HG03135 (cell line): ENCODE data around the gene PRR35.

ENCODE experiments used
- ATAC-seq: cut with Tn5 transposase; IDR thresholded peaks from one replicate; pipeline ENCODE4 v1.9.1; 2021; ENCODE audit warnings: mild to moderate bottlenecking, moderate library complexity; ENCODE audit not compliant: unreplicated experiment

PRR35 gene

DNA sequence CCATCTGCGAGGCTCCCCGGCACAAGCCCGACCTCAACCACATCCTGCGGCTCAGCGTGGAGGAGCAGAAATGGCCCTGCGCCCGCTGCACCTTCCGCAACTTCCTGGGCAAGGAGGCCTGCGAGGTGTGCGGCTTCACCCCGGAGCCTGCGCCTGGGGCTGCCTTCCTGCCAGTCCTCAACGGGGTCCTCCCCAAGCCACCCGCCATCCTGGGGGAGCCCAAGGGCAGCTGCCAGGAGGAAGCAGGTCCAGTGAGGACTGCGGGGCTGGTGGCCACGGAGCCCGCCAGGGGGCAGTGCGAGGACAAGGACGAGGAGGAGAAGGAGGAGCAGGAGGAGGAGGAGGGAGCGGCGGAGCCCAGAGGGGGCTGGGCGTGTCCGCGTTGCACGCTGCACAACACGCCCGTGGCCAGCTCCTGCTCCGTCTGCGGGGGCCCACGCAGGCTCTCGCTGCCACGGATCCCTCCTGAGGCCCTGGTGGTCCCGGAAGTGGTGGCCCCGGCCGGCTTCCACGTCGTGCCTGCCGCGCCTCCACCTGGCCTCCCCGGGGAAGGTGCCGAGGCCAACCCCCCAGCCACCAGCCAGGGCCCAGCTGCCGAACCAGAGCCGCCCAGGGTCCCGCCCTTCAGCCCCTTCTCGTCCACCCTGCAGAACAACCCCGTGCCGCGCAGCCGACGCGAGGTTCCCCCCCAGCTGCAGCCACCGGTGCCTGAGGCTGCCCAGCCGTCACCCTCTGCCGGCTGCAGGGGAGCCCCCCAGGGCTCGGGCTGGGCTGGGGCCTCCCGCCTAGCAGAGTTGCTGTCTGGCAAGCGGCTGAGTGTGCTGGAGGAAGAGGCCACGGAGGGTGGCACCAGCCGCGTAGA is 13.1 kb upstream of the PRR35 start:
- no peak for ATAC-seq

DNA sequence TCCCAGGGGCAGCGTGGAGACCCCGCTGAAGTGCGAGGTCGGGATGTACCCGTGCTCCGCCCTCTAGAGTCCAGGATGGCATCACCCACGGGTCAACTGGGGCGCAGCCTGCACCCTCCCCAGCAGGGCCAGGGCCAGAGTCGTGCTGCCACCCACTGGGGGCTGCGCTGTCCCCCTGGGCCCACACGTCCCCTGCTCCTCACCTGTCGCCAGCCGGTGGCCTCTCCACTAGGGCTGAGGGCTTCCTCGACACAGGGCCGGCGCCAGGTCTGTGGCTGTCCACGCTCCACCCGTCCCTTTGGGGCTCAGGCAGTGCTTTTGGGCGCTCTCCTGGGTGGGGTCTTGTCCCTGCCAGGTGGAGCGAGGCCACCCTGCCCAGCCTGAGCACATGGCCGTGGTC is 11.6 kb upstream of the PRR35 start:
- ATAC-seq, result no peak

DNA sequence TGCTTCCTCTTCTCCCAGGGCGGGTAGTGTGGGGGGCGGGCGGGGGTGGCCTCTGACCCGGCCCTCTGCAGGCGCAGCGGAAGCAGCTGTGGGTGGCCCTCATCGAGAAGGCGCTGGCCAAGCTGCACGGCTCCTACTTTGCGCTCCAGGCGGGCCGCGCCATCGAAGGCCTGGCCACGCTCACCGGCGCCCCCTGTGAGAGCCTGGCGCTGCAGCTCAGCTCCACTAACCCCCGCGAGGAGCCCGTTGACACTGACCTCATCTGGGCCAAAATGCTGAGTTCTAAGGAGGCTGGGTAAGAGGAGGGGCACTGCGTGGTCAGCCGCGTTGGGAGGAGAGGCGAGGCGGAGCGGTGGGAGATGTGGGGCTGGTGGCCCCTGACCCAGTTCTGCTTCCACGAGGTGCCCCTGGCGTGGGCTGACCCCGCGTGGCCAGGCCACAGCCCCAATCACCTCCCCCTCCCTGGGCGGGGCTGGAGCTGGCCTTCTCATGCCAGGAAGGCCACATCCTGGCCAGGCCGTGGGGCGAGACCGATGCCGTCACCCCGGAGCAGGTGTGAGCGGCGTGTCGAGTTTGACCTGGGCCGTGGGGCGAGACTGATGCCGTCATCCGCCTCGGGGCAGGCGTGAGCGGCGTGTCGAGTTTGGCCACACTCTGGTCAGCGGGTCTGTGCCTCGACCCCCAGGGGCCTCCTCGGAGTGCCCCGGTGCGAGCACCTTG is 10.5 kb upstream of the PRR35 start:
- no peak for ATAC-seq

DNA sequence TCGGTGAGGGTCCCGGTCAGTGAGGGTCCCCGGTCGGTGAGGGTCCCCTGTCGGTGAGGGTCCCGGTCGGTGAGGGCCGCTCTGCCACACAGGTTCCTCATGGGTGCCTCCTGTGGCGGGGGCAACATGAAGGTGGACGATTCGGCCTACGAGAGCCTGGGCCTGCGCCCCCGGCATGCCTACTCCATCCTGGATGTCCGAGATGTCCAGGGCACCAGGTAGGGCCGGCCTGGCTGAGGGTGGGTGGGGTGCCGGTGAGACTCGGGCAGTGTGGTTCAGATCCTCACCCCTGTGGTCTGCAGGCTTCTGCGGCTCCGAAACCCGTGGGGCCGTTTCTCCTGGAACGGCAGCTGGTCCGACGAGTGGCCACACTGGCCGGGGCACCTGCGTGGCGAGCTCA is 9.0 kb upstream of the PRR35 start:
- ATAC-seq, result no peak

DNA sequence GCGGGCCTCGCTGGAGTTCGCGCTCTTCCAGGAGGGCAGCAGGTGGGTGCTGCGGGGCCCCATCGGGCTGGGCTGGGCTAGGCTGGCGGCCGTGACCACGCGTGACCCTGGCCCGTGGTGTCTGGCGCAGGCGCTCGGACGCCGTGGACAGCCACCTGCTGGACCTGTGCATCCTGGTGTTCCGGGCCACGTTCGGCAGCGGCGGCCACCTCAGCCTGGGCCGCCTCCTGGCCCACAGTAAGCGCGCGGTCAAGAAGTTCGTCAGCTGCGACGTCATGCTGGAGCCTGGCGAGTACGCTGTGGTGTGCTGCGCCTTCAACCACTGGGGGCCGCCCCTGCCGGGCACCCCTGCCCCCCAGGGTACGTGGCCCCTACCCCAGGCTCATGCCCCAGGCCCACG is 8.0 kb upstream of the PRR35 start:
- no peak for ATAC-seq

DNA sequence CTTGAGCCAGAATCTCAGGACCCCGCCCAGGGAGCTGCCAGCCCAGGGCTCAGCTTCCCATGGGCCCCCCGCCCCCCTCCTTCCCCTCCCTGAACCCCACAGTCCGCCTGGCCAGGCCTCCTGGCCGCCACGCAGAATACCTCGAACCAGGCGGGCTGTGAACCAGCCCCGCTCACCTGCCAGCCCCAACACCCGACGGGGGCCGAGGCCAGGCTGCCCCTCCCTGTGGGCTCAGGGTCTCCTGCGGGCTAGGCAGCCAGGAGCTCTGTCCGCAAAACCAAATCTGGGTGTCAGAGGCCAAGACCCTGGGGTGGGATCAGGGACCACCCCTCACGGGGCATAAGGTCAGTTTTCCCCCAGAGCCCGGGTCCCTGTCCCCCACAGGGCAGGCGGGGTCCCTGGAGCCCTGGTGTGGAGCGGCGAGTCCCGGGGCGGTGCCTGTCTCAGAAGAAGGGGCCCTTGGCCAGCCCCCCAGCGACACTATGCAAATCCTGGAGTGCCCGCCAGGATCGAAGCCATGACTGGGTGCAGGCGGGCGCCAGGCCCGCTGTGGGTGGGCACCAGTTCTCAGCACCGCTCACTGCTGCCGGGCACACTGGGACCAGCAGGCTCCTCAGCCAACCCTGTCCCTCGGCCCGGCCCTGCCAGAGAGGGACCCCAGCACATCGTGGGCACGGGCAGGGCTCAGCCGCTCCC is 6.4 kb upstream of the PRR35 start:
- ATAC-seq, result no peak

DNA sequence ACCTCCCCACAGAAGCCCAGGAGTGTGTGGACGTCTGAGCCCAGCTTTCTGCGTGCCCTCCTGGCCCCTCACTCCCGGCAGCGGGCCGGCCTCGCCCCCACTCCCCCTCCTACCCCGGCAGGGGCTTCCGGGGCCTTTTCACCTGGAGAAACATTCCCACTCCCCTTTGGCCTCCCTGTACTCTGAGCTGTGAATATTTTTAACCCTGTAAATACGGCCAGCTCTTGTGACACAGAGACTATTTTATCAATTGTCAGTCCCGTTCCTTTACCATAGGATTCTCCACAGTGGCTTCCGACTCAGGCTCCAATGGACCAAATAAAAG is 5.9 kb upstream of the PRR35 start:
- no peak for ATAC-seq

DNA sequence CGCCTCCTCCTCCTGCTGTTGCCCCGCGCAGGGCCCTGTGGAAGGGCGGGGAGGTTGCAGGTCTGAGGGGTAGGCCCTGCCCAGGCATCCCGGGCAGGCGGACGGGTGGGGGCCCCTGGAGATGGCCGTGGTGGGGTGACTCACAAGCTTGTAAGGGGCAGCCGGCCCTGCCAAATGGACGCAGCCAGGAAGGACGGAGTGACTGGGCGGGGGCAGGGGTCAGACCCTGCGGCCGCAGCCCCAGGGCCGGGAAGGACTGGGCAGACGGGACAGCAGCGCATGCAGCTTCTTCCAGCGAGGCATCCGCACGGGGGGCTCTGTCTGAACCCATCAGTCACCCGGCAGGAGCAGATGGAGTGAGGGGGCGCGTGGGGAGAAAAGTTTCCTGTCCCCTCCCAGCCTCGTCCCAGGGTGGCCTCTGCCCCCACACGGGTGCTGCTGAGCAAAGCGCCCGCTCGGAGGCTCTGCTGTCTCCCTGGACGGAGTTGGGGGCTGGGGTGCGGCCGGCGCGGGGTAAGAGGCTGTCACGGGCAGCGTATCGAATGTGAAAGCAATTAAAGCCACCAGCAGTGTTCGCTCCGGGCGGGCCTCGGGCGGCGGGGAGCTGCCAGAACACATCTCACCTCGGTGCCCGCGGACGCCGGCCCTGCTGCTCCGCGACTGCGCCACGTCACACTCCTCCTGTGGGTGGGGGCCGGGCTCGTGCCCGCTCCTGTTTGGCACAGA is 5.4 kb upstream of the PRR35 start:
- ATAC-seq, result no peak

DNA sequence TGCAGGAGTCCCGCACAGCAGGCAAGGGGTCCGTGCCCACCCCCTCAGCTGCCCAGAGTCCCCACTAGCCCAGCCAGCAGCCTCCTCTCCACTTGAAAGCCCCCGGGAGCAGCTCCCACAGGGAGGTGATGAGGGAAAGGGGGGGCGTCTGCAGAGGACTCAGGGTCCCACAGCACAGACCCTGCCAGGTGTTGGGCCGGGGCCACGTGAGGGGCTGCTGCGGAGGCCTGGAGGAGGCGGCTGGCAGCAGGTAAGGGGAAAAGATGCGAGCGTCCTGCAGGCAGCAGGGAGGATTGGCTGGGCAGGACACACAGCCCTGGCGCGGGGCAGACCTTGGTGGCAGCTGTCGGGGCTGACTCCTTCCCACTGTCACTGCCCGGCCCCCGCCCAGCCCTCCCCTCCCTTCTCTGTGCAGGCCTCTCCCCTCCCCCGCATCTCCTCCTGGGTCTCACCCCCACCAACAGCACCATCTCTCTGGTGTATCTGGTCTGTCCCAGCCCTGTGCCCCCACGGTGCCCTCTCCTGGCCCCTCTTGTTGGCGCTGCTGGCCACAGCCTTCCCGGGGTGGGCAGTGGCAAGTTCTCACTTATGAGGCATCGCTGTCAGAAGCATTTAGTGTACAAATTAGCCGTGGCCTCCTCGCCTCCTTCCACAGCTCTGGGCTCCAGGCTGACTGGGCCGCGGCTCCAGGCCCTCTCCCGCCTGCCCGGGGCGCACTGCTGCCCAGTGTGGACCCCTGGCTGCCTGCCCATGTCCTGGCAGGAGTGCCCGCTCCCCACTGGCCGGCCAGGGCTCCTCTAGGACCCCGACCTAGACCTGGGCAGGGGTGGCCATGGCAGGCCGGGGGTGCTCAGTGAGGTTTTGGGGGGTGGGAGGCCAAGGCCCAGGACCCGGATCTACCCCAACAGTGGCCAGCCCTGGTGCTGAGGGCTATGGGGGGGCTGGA is 4.4 kb upstream of the PRR35 start:
- no peak for ATAC-seq

DNA sequence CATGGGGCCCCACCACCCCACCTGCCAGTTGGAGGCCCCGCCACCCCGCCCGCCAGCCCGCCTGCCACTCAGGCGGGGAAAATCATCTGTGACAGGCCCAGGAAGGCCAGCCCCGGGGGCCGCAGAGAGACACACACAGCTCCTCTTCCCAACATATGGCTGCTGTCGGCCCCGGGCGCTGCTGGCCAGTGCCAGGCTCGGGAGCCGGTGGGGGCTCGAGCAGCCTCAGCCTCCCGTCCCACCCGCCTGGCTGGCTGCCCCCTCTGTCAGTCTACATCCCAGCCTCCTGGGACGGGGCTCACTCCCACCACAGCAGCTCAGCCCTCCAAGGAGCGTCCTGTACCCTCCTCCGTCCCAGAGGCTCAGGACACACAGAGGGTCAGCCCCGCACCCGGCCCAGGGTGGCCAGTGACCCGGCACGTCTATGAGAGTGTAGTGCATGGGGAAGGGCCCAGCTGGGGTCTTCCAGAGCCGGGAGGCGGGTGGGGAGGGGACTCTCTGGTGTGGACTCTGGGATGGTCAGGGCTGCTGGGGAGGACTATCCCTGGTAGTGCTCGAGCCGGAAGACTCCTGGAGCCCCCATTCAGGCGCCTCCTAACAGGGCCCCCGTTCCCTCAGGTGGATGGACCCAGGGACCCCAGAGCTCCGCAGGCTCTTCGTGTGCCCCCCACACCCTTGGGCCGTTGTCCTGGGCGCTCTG is 3.6 kb upstream of the PRR35 start:
- no peak for ATAC-seq

DNA sequence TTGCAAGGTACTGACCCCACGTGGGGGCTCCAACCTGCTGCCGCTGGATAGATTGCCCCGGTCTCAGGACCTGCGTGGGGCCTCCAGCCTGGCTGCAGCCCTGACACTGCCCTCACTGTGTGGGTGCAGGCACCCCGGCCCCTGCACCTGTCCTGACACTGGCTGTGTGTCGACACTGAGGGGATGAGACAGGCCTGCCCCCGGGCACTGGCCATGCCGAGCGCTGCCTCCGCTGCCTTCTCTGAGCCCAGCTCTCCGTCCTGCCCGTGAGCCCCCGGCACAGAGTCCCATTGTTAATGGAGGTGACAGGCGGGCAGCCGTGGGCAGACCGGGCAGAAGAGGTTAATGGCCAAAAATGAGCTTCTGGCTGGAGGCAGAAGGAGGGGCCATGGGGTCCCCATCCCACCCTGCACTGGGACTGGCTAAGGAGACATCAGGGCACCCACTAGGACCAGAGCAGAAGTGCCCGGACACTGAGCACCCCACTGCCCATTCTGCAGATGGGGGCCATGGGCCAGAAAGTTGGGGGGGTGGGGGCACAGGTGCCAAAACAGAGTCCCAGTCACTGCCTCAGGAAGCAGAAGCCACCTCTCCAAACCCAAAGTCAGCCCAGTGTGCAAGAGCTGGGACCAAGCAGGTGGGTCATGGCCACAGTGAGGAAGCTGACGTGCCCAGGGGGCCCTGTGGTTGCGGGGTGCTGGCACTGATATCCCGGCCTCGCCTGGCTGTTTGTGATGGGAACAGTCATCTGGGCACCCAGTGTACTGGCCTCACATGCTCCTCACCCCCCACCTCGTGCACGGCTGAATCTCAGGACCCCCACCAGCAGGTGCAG is 2.5 kb upstream of the PRR35 start:
- ATAC-seq, result no peak

DNA sequence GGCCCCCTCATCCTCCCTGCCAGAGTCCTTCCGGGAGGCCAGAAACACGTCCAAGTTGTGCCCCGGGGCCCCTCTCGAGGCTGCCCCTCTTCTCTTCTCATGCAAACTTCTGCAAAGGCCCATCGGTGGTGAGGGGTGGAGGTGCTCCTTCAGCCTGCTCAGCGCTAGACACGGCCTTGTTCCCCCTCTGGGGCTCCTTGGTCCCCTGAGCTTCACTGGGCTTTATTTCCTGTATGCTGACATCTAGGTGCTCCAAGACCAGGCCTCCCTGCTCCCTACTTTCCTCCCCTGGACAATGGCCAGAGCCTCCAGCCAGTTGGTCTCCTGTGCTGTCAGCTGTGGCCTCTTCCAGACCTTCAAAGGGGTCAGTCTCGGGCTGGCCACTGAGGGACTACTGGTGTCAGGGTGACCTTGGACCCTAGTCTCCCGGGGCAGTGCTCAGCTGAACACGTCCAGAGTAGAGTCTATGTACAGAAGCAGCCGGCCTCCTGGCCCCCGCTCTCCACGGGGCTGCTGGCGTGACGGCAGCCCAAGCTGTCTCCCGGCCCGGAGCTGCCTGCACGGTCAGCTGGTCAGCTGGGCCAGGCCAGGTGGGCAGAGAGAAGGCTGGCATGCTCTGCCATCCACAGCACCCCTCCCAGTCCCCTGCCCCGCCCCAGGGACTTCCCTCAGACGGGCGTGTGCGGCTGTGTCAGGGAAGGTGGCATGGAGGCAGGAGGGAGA is 1.7 kb upstream of the PRR35 start:
- no peak for ATAC-seq

DNA sequence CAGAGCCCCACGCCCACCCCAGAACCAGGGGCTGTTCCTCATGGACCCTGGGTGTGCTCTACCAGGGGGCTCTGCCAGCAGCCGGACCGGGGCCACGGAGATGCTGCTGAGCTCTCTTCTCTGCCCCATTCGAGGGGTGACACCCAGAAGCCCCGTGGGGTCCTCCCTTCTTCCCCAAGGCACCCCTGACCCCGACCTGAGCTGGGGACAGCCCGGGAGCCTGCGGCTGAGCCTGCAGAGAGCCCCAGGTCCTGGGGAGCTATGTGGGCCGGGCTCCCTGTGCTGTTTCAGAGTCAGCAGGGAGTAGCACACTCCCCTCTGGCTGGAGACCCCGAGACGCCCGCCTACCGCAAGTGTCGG is 1.2 kb upstream of the PRR35 start:
- ATAC-seq, result no peak

DNA sequence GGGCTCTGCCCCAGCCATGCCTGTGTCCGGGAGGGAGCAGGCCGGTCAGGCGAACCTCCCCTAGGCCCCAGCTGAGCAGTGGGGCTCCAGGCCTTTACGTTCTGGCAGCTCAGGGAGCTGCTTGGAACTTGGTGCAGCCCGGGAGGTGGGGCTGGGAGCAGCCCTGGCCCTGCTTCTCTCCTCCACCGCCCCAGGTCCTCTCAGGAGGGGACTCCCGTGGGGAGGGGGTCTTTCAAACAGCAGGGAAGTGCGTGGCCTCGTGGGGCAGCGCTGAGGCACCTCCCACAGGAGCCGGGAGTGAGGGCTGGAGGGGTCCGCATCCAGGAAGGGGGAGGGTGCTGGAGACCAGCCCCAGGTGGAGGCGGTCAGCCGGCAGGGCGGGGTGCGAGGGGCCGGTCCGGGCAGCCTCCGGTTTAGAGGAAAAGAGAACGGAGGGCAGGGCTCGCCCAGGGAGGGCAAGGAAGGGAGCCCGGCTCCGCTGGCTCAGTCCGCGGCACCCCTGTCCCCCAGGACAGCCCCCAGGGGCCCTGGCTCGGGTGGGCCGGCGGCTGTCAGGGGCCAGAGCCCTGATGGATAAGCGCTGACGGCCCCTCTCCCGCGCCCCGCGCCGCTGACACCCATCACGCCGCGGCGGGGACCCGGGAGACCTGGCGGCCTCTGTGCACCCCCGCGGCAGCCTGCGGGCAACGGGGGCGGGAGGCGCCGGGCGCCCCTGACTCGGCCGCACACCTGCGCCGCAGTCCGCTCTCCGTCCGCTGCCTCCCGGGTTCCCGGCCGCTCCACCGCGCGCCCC is 587 bp upstream of the PRR35 start:
- no peak for ATAC-seq

DNA sequence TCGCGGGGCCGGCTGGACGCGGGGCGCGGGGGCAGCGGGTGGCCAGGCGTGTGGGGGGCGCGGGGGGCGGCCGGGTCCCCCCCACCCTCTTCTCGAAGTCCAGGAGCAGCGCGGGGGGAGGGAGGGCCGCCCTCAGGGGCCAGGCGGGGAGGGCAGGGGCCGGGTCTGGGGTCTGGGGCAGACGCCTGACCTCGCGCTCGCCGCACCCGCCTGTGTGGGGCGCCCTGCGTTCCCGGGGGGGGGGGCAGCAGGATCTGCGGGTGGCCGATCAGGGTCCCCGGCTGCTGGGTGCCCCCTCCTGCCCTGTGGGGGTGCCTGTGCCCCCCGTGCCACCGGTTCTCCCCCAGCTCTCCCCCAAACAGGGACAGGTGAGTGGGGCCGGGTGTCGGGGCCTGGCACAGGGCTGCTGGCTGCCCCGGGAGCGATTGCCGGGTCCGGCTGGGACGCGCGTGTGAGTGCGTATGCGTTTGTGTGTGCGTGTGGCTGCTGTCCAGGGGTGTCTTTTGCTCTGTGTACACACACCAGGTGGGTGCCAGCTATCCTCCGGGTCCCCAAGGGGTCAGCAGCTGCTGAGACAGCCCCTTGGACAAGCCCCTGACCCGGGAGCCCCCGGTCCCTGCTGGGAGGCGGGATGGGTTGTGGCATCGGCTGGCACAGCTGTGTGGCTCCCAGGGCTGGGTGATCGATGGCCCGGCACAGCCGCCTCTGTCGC is 663 bp downstream of the PRR35 start:
- no peak for ATAC-seq

DNA sequence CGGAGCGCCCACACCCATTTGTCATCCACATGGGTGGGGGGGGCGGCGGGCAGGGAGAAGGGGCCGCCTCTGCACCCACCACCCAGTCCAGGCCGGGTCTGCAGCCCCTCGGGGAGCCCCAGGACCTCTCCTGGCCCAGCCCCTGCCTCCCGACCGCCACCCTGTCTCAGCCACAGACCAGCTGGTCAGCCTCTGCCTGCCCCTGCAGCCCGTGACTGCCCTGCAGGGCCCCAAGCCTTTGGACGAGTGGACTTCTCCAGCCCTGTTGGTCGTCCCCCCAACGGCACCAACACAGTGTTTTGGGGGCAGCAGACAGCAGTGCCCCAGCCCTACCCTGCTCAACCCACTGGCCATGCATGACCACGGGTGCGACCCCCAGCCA is 1.2 kb downstream of the PRR35 start:
- no peak for ATAC-seq
